ENCODE data around the gene MEDAG. TPM values are rescaled to one million over a fixed set of nuclear protein-coding genes. Genes with fewer than 3 reads are reported as not detected.

MEDAG gene
- total RNA-seq, 1 experiment from 2014 or later = 0.67 TPM

GRCh38 chr13:30857636-30858035, 48.4 kb upstream of the MEDAG start:
- H3K4me1 ChIP-seq (ENCODE audit: control insufficient read depth, insufficient read depth, low read length) = no peaks in the 10 kb centered on the region; the same call in none of the 2 replicates
- H3K9me3 ChIP-seq (ENCODE audit: control insufficient read depth, insufficient read depth, low read depth, low read length) = no peaks in the 10 kb centered on the region
- H3K27ac ChIP-seq (ENCODE audit: low read length) = no peak overlapping the region
- H3K27me3 ChIP-seq (ENCODE audit: control insufficient read depth, insufficient read depth, low read length) = no peaks in the 10 kb centered on the region
- BruUV-seq (replicated peaks) = no TSS peak
- ATAC-seq (no peak), DNase-seq (ENCODE audit: low read depth, low spot score) (no peak)
- H3K4me3 ChIP-seq (ENCODE audit: low read depth in 2 of 2, low read length in 2 of 2) = no peak overlapping the region
- POLR2A ChIA-PET = no interaction called here
- CTCF ChIA-PET = no interaction called here
- no peaks in the 10 kb centered on the region for H3K36me3 ChIP-seq (ENCODE audit: control insufficient read depth, insufficient read depth, low read length)
- in situ Hi-C loops (cut with HindIII; ENCODE audit: low pct_unique_long_range_greater_than_20kb, low sequenced_read_pairs) (no loop called here), intact Hi-C loops (cut with micrococcal nuclease; ENCODE audit: unreplicated experiment) (no loop called here)
- TF ChIP-seq REST (IDR thresholded peaks at IDR 0.05; ENCODE audit: insufficient read depth in 1 of 2, low read depth in 2 of 2, low read length in 1 of 2) (no peak), POLR2AphosphoS5 (IDR thresholded peaks at IDR 0.05; ENCODE audit: low read depth, low read length) (no peak), TCF7L2 (IDR thresholded peaks at IDR 0.05; ENCODE audit: low read depth, low read length) (no peak), SIN3A (IDR thresholded peaks at IDR 0.05; ENCODE audit: borderline replicate concordance, insufficient read depth, low read depth, low read length) (no peak), CTCF (IDR thresholded peaks at IDR 0.05) (no peak)

GRCh38 chr13:30859326-30859725, 46.7 kb upstream of the MEDAG start:
- in situ Hi-C loops (cut with HindIII; ENCODE audit: low pct_unique_long_range_greater_than_20kb, low sequenced_read_pairs) = no loop called here
- CTCF ChIA-PET = no interaction called here

More at GRCh38 chr13:30859326-30859725, 46.7 kb upstream of the MEDAG start:
- DNase-seq (ENCODE audit: low read depth, low spot score) = no peak
- ATAC-seq = no peak
- POLR2A ChIA-PET = no interaction called here
- Histone ChIP-seq H3K27me3 (ENCODE audit: control insufficient read depth, insufficient read depth, low read length) (no peaks in the 10 kb centered on the region), H3K4me3 (ENCODE audit: low read depth in 2 of 2, low read length in 2 of 2) (no peak overlapping the region), H3K36me3 (ENCODE audit: control insufficient read depth, insufficient read depth, low read length) (no peaks in the 10 kb centered on the region), H3K27ac (ENCODE audit: low read length) (no peak overlapping the region), H3K4me1 (ENCODE audit: control insufficient read depth, insufficient read depth, low read length) (peaks cover under 1% of the 10 kb centered on the region), H3K9me3 (ENCODE audit: control insufficient read depth, insufficient read depth, low read depth, low read length) (no peaks in the 10 kb centered on the region)
- BruUV-seq (replicated peaks) = no TSS peak
- TF ChIP-seq REST (IDR thresholded peaks at IDR 0.05; ENCODE audit: insufficient read depth in 1 of 2, low read depth in 2 of 2, low read length in 1 of 2) = no peak
- TF ChIP-seq TCF7L2 (IDR thresholded peaks at IDR 0.05; ENCODE audit: low read depth, low read length) = no peak
- TF ChIP-seq POLR2AphosphoS5 (IDR thresholded peaks at IDR 0.05; ENCODE audit: low read depth, low read length) = no peak
- no peak for TF ChIP-seq CTCF (IDR thresholded peaks at IDR 0.05)
- no peak for TF ChIP-seq SIN3A (IDR thresholded peaks at IDR 0.05; ENCODE audit: borderline replicate concordance, insufficient read depth, low read depth, low read length)
- intact Hi-C loops (cut with micrococcal nuclease; ENCODE audit: unreplicated experiment) = no loop called here

Measured in Panc1 (cell line).